Ishikawa (cell line): ENCODE measurements around the gene ERICH4.

Experiments
- CEBPB ChIP-seq: IDR thresholded peaks from 2 replicates; pipeline ENCODE4 v1.6.1; 2012
- CREB1 ChIP-seq: IDR thresholded peaks from 2 replicates; pipeline ENCODE4 v1.6.1; 2012; ENCODE audit warnings: low read depth
- EGR1 ChIP-seq: IDR thresholded peaks from 2 replicates; pipeline ENCODE4 v1.6.1; 2012
- EP300 ChIP-seq: IDR thresholded peaks from 2 replicates; pipeline ENCODE4 v1.6.1; 2012; ENCODE audit warnings: borderline replicate concordance
- FOXM1 ChIP-seq: IDR thresholded peaks from 2 replicates; pipeline ENCODE4 v1.6.1; 2012; ENCODE audit warnings: low read depth, borderline replicate concordance
- MAX ChIP-seq: IDR thresholded peaks from 2 replicates; pipeline ENCODE4 v1.6.1; 2012
- NFIC ChIP-seq: IDR thresholded peaks from 2 replicates; pipeline ENCODE4 v1.6.1; 2012
- RAD21 ChIP-seq: IDR thresholded peaks from 2 replicates; pipeline ENCODE4 v1.6.1; 2012; ENCODE audit warnings: low read depth
- TAF1 ChIP-seq: IDR thresholded peaks from 2 replicates; pipeline ENCODE4 v1.6.1; 2012; ENCODE audit warnings: low read depth, mild to moderate bottlenecking
- TCF12 ChIP-seq: IDR thresholded peaks from 2 replicates; pipeline ENCODE4 v1.6.1; 2012; ENCODE audit warnings: low read depth
- TEAD4 ChIP-seq: IDR thresholded peaks from 2 replicates; pipeline ENCODE4 v1.6.1; 2012
- USF1 ChIP-seq: IDR thresholded peaks from 2 replicates; pipeline ENCODE4 v1.6.1; 2012
- YY1 ChIP-seq: IDR thresholded peaks from 2 replicates; pipeline ENCODE4 v1.6.1; 2012; ENCODE audit warnings: low read depth
- ZBTB7A ChIP-seq: IDR thresholded peaks from 2 replicates; pipeline ENCODE4 v1.6.1; 2012; ENCODE audit warnings: low read depth
- TF ChIP-seq, protein P1 (sequence below): IDR thresholded peaks from 2 replicates; pipeline ENCODE4 v1.6.1; 2012; ENCODE audit warnings: low read depth, mild to moderate bottlenecking

Gene ERICH4

GRCh38 chr19:41424335-41425173, 18.4 kb upstream of the ERICH4 start:
- no peak for TF ChIP-seq ZBTB7A
- no peak for TF ChIP-seq TEAD4
- TF ChIP-seq MAX: no peak
- no peak for TF ChIP-seq FOXM1
- no peak for TF ChIP-seq EP300
- TF ChIP-seq CEBPB: no peak
- no peak for TF ChIP-seq RAD21
- no peak for TF ChIP-seq YY1
- no peak for TF ChIP-seq CREB1
- no peak for TF ChIP-seq EGR1
- TF ChIP-seq USF1: no peak
- no peak for TF ChIP-seq TCF12
- TF ChIP-seq NFIC: no peak
- no peak for TF ChIP-seq TAF1
- TF ChIP-seq, protein P1, sequence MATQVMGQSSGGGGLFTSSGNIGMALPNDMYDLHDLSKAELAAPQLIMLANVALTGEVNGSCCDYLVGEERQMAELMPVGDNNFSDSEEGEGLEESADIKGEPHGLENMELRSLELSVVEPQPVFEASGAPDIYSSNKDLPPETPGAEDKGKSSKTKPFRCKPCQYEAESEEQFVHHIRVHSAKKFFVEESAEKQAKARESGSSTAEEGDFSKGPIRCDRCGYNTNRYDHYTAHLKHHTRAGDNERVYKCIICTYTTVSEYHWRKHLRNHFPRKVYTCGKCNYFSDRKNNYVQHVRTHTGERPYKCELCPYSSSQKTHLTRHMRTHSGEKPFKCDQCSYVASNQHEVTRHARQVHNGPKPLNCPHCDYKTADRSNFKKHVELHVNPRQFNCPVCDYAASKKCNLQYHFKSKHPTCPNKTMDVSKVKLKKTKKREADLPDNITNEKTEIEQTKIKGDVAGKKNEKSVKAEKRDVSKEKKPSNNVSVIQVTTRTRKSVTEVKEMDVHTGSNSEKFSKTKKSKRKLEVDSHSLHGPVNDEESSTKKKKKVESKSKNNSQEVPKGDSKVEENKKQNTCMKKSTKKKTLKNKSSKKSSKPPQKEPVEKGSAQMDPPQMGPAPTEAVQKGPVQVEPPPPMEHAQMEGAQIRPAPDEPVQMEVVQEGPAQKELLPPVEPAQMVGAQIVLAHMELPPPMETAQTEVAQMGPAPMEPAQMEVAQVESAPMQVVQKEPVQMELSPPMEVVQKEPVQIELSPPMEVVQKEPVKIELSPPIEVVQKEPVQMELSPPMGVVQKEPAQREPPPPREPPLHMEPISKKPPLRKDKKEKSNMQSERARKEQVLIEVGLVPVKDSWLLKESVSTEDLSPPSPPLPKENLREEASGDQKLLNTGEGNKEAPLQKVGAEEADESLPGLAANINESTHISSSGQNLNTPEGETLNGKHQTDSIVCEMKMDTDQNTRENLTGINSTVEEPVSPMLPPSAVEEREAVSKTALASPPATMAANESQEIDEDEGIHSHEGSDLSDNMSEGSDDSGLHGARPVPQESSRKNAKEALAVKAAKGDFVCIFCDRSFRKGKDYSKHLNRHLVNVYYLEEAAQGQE: no peak

DNA sequence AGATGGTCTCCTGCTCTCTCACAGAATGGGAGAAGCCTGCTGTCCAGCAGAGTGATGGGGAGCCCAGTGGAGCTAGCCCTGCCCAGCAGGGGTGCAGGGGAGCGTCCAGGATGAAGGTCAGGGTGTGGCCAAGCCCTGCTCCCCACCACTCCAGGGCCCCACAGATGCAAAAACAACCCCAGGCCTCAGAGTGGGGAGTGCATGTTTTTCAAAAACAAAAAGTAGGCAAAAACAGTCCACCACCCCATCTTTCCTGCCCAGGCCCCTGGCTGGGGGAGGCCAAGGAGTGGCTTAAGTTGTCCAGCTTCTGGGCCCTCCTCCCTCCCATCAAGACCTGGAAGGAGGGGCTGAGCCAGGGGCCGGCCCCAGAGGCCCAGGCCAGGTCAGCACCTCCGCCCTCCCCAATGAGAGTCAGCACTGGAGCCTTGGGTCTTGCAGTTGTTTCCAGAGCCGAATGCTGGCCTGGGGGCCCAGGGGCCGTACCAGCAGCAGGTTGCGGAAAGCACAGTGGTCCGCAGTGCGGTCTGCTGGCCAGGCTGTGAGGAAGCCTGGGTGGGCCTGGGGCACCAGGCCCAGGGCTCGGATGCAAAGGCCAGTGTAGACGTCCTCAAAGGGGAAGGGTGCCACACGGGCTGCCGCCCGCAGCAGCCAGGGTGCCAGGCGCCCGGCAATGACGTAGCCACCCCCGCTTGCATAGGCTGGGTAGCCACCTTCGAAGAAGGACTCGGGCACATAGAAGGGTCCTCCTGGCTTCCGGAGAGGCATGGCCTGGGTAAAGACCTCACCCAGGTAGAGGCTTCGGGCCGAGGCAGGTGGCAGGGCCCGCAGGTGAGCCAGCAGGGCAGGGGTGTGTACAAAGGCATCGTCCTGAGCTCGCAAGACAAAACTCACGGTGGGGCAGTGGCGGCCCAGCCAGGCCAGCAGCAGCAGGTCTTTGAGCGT, 17.5 kb upstream of the ERICH4 start:
- TF ChIP-seq RAD21: no peak
- no peak for TF ChIP-seq FOXM1
- no peak for TF ChIP-seq CEBPB
- TF ChIP-seq EGR1: no peak
- TF ChIP-seq NFIC: no peak
- TF ChIP-seq, protein P1: no peak
- no peak for TF ChIP-seq MAX
- no peak for TF ChIP-seq ZBTB7A
- TF ChIP-seq CREB1: no peak
- TF ChIP-seq USF1: no peak
- no peak for TF ChIP-seq EP300
- TF ChIP-seq TAF1: no peak
- no peak for TF ChIP-seq TEAD4
- no peak for TF ChIP-seq YY1
- TF ChIP-seq TCF12: no peak

GRCh38 chr19:41426116-41426841, 16.7 kb upstream of the ERICH4 start:
- TF ChIP-seq MAX: no peak

DNA sequence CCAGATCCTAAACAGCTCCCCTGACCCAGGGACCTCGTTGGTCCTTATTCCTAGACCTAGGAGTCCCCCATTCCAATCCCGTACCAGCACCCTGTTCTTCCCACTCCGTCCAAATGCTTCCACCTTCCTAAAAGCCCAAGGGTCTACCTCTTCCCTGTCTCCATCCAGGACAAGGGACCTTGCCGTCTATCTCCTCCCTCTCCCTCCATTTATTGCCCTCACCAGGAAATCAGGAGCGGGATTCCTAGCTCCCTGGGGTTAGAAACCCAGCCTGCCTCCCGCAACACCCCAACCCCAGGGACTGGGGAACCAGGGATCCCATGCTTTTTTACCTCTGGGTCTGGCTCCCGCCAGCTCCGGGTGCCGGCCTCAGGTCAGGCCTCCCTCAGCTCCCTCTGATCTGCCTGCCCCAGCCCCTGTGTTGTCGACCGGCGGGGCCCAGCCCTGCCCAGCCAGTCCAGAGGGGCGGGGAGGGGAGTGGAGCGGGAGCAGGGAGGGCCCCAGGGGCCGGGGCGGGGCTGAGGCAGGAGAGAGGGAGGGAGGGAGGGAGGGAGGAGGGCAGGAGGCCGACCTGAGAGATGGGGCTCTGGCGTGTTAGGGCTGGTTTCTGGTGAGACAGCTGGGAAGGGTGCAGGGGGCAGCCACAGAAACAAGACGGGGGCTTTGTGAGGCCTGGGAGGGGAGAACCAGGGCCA, 15.9 kb upstream of the ERICH4 start, which contains the start of gene B3GNT8:
TSS of gene B3GNT8 (minus strand) at position 423 of the 695 bp plus-strand sequence. CDS start 596 bp downstream, outside the sequence.
- no peak for TF ChIP-seq CREB1
